Stimulated activated CD8-positive, alpha-beta memory T cell treated with anti-CD3 and anti-CD28 coated beads, Interleukin-15, amount 100 ng/mL, for 24 hours (primary cell): ENCODE measurements around the gene TBC1D4.
"Not testable (repeated sequence)": the region's sequence is repeated elsewhere in the genome, so short reads cannot be mapped to it uniquely, and the experiment has no call there.

ENCODE experiments used
- DNase-seq: peaks from one replicate; pipeline ENCODE4 v3.0.0-alpha.2; 2020; ENCODE audit warnings: low read depth

Gene TBC1D4

GRCh38 chr13:75454497-75454896 lies 27.5 kb downstream of the TBC1D4 start:
- DNase-seq: no peak

GRCh38 chr13:75452564-75452963 lies 29.4 kb downstream of the TBC1D4 start:
- no peak for DNase-seq

DNA sequence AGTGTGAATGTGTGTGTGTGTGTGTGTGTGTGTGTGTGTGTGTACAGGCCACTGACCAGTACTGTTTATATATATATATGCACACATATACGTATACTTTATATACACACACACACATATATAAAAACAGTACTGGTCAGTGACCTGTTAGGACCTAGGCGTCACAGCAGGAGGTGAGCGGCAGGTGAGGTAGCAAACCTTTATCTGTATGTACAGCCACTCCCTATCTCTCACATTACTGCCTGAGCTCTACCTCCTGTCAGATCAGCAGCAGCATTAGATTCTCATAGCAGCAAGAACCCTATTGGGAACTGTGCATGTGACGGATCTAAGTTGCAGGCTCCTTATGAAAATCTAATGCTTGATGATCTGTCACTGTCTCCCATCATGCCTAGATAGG lies 34.5 kb downstream of the TBC1D4 start:
- DNase-seq: no peak

DNA sequence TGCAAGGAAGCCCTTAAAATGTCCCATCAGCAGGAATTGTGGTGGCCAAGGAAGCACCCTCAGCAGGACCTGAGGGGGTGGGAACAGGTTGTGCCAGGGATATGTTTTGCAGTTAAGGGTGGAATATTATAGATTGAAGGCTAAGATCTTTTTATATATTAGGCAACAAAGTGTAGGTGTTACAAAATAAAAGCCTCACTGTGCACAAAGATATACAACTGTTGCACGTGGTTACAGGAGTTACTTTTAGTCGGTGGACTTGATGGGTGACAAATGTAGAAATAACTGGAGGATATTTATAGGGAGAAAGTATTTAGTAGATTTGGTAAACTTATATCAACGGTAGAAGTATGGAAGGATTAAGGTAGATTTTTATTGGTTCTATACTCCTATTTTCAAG lies 35.1 kb downstream of the TBC1D4 start:
- DNase-seq: no peak

DNA sequence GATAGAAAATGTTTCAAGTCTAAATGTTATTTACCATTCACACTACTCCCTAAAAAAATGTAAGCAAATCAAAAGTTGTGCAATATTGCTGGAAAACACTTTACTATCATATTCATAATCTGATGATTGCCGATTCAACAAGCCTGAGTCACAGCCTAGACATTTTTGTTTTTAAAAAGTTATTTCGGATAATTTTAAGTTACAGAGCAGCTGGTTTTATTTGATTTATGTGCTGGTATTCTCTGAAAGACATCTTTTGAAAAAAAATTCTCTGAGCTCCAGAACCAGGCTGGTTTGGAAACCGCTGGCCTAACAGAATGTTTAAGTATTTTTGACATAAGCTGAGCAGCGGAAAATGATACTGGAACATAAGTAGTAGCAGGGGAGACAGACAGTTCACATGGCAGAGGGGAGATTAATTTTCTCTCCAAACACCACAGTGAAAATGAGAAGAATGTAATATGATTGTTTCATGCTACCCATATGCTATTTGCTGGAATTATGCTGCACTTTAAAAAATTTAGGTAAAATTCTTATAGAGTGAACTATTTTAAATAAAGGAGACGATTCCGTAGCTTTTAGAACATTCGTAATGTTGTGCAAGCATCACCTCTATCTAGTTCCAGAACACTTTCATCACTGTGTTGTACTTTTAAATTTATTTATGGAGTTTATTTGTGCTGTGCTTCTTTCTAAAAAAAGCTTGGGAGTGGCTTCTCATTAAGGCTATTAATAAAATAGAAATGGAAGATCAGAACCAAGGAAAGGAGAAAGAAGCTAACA lies 36.1 kb downstream of the TBC1D4 start:
- no peak for DNase-seq

GRCh38 chr13:75444016-75444415 lies 38.0 kb downstream of the TBC1D4 start:
- no peak for DNase-seq

DNA sequence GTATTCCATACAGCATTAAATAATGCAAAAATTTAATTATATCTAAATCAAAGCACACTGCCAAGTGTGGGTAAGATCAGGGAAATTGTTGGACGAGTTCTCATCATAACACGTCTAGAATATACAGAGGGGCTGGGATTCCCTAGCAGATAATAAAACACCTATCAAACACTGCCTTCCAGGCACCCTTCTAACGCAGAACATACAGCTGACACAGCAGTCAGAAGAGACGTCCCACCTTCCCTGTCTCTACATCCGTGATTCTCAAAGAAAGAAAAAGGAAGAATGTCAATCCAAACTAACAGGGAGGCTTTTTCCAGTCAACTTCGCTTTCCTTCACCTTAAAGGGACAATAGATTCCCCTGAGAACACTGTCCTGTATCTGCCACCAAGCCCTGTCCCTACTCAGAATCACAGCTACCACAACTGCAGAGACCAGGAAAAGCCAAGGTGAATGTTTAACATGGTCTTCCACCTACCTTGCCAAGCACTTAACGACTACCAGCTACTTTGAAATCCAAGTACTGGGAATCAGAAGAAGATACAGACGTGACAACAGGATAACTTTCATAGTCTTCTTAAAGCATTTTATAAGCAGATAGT lies 38.5 kb downstream of the TBC1D4 start:
- no peak for DNase-seq

GRCh38 chr13:75442736-75443234 lies 39.2 kb downstream of the TBC1D4 start:
- no peak for DNase-seq

GRCh38 chr13:75440100-75440499 lies 41.9 kb downstream of the TBC1D4 start:
- no peak for DNase-seq

DNA sequence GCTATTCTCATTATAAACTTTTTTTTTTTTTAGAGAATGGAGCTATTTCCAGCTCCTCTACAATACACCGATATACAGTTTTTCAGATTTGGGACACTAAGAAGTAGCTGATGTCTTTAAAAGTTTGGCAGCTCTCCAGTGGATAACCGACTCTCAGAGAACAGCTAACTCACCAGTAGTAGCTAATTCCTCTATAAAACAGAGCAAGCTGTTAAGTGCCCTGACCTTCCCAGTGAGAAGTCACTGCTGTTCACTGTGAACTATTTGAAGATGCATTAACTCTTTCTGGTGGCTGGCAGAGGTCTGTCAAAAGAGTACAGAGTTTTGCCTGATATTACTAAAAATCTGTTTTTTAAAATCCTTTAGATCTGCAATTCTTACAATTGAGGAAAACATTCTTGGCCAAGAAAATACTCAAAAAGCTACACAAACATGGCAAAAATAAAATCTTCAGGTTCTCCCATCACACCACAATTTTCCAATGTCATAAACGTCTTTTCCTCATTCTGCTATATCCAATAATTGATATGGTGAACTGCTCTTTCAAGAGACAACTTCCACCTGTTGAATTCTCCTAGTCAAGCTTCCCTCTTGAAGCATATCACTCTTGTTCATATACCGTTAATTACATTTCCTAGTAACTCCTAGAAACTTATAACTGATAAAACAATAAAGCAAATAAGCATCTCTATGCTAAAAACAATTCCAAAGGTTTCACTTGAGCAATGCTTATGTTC lies 44.2 kb downstream of the TBC1D4 start:
- no peak for DNase-seq

GRCh38 chr13:75434126-75434525 lies 47.8 kb downstream of the TBC1D4 start:
- not testable (repeated sequence) for DNase-seq

DNA sequence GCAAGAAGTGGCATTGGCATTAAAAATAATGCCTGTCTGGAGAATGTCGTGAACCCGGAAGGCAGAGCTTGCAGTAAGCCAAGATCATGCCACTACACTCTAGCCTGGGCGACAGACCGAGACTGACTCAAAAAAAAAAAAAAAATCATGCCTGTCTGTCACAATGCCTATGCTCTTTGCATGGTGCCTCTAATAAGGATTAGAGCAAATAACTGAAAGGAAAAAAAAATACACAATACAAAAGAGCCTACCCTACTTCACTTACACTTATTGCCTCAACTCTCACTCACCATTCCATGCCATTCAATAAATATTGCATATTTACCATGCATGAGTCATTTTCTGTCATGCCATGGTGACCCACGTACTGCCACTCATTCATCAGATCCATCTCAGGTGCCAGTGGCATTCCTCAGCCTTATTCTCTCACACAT lies 49.1 kb downstream of the TBC1D4 start:
- no peak for DNase-seq

GRCh38 chr13:75432045-75432444 lies 49.9 kb downstream of the TBC1D4 start:
- DNase-seq: no peak

DNA sequence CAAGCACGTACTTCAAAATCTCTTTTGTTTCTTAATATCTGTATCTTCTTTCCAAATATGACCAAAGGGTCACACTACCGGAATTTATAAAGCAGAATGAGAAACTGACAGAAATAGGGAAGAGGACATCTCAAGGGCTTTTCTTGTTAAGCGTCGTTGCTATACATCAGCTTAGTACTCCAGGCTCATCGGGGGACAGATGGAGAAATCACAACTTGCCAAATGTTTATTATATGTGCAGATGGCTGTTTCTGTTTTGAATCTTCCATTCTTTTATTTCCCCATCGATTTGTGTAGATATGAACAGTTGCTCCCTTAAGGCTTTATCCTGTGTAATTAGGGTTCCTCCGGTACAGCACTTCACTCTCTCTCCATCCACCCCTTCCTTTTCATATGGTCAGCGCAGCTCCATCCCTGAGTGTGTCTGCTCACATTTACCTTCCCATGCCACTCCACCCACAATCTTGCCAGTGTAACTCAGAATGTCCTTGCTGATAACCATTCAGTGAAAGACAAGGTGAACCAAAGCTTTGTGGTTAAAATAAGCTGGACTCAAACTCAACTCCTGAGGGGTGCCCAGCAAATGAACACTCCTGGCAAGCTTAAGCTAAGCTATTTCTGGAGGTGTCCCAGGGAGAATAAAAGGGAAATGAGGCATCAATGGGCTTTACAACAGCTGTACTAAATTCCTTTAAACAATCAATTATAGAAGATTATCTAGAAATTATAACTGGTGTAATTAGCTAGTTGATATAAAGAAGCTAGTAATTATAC lies 51.3 kb downstream of the TBC1D4 start:
- no peak for DNase-seq

GRCh38 chr13:75426421-75426820 lies 55.5 kb downstream of the TBC1D4 start:
- DNase-seq: no peak

- DNase-seq: no peak
Observed at GRCh38 chr13:75425216-75426009, 56.6 kb downstream of the TBC1D4 start.

GRCh38 chr13:75423946-75424345 lies 58.0 kb downstream of the TBC1D4 start:
- DNase-seq: no peak

DNA sequence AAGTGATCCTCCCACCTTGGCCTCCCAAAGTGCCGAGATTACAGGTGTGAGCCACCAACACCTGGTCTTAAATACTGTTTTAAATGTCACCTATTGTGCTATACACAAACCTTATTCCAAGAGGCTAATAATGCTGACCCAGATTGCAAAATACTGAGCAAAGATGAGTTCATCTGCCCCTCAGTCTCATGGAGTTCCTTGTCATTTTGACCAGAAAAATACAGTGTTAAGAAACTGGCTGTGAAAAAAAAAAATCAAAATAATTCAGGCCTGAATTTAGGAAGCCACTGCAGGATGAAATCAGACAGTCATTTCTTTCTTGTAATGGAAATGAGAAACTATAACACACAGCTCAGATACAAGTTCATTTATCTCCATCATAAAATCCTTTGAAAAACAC lies 59.9 kb downstream of the TBC1D4 start:
- no peak for DNase-seq

GRCh38 chr13:75421133-75421532 lies 60.8 kb downstream of the TBC1D4 start:
- no peak for DNase-seq

DNA sequence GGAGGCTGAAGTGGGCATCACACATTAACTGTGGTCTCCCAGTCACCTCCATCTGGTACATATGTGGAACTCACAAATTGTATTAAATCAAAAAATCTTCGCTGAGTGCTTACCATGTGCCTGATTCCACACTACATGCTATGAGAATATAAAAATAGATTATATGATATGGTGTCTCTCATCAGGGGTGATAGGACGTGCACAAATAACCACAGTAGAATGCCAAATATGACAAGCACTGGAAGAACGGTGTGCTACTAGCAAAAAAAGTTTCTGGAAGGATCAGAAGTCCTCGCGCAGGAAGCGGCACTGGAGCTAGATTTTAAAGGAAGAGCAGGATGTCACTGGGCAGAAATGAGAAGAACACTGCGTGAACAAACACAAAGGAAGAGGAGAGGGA lies 62.3 kb downstream of the TBC1D4 start:
- no peak for DNase-seq

GRCh38 chr13:75418997-75419396 lies 63.0 kb downstream of the TBC1D4 start:
- DNase-seq: no peak
